Activated CD4-positive, alpha-beta T cell treated with anti-CD3 and anti-CD28 coated beads for 4 hours (primary cell): ENCODE data around the gene ADARB1.

ENCODE experiments used
- DNase-seq, 2 donors: peaks; one replicate each; pipeline ENCODE4 v3.0.0-alpha.2; 2020

The ADARB1 gene

DNA sequence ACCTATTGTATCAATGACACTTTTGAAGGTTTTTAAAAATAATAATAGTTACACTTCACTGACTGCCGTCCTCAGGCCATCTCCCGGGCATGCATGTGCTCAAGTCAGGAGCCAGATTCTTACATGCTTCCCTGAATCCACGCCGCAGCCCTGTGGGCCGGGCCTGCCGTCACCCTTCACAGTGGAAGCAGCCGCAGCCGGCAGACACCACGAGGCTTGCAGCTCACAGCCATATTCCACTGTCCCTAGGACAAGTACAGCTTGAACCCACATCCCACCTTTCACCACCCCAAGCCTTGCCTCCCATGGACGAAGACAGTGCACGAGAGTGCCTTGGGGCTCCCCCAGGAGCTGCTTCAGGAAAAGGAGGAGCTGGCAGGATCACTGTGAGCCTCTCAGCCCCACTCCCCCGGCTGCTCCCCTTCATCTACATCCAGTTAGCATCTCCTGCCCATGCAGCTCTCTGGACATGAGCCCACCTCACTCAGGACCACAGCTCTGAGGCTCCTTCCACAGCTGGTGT lies 136.1 kb downstream of the ADARB1 start:
- no peak for DNase-seq

DNA sequence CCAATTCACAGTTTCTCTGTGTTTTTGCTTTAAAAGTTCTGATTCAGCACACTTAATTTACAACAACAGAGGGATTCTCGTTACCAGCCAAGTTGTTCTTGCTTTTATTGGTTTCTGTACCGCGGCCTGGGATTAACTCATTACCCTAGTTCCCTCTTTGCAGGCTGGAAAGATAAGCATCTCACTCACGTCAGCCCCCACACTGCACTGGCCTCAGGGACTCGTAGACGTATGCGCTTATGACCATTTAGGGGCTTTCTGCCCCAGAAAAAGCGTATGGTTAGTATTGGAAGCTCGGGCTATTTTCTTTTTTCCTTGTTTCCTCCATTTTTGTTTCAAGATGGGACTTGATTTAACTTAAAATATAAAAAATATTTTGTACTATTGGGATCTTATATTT lies 137.3 kb downstream of the ADARB1 start:
- DNase-seq: no peak

DNA sequence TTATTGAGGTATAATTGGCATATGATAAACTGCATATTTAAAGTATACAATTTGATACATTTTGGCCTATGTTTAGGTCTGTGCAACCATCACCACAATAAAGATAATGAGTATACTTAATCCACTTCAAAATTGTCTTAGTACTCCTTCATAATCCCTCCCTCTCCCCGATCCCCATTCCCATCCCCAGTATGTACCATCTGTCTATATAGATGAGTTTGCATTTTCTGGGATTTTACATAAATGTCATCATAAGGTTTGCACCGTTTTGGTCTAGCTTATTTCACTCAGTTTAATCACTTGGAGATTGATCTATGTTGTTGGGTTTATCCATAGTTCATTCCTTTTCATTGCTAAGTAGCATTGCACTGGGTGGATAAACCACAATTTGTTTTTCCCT lies 139.0 kb downstream of the ADARB1 start:
- DNase-seq: no peak

DNA sequence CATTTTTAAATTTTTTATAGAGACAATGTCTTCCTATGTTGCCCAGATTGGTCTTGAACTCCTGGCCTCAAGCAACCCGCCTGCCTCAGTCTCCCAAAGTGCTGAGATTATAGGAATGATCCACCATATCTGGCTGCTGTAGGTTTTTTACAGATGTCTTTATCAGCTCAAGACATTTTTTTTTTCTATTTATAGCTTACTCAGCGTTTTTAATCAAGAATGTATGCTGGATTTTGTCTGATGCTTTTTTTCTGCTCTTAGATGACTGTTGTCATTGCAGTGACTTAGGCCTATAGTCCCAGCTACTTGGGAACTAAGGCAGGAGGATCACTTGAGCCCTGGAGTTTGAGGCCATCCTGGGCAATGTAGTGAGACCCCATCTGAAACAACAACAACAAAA lies 140.8 kb downstream of the ADARB1 start:
- DNase-seq: no peak

DNA sequence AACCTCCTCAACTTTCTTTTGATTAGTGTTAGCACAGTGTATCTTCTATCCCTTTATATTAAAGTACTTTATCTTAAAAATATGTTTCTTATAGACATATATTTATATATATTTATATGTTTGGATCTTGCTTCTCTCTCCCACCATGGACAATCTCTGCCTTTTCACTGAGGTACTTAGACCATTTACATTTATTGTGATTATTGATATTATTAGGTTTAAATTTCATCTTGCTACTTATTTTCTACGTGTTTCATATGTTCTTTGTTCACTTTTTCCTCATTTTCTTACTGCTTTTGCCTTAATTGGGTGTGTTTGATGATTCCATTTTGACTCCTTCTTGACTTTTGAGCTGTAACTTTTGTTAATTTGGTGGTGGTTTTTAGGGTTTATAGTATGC lies 142.6 kb downstream of the ADARB1 start:
- DNase-seq: no peak

DNA sequence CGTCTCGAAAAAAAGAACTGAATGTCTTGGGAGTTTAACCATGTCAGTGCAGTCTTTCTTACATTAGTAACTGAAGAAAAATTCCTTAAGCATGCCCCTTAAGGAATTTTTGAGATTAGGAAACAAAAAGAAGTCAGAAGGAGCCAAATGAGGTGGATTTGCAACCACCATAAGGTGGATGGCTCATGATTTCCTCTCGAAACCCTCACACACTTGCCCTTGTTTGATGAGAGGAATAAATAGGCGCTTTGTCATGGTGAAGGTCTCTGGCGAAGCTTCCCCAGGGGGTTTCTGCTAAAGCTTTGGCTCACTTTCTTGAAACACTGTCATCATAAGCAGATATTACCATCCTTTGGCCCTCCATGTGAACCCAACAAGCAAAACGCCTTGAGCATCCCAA lies 145.1 kb downstream of the ADARB1 start:
- DNase-seq: no peak

DNA sequence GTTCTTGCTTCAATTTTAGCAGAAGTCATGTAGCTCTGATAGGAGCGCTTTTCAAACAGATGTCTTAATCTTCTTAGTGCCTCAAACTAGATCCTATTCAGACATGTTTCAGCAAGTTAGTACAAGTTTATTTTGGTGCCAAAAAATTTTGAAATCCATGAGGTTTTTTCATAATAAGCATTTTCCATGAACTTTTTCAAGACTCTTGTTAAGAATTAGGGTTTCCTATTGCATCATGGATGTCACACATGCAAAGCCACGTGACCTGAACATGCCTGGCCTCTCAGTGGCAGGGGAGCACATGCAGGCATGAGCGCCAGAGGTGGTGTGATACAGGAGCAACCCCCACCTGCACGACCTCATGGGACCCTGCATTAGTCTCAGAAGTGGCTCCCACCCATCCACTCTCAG lies 145.7 kb downstream of the ADARB1 start:
- DNase-seq: no peak

DNA sequence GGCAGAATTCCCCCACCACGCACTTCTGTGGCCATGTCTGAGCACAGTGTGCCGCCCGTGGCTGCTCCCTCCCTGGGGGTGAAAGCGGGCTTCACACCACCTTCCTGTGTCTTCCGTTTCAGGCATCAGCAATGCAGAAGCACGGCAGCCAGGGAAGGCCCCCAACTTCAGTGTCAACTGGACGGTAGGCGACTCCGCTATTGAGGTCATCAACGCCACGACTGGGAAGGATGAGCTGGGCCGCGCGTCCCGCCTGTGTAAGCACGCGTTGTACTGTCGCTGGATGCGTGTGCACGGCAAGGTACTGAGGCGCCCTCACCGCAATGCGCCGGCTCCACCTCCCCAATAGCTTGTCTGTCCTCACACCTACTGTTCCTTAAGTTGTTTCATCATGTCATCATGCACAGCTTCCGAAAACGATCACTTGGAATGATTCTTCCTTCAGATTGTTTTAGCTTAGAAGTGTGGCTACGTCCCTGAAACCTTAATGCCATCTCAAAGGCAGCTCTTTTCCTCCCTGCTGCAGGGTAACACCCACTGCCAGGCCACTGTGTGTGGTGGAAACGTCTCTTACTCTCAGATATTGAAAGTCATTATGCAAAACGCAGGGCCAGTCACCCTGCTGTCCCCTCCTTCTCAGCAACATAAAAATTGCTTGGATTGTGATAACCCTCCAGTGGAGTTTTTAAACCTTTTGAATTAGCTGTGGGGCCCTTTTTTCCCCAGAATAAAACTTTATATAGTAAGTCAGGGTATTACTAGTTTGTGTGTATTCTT lies 146.5 kb downstream of the ADARB1 start:
- DNase-seq: no peak

DNA sequence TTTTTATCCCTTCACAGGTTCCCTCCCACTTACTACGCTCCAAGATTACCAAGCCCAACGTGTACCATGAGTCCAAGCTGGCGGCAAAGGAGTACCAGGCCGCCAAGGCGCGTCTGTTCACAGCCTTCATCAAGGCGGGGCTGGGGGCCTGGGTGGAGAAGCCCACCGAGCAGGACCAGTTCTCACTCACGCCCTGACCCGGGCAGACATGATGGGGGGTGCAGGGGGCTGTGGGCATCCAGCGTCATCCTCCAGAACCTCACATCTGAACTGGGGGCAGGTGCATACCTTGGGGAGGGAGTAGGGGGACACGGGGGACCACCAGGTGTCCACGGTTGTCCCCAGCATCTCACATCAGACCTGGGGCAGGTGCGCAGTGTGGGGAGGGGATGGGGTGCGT lies 147.6 kb downstream of the ADARB1 start:
- no peak for DNase-seq

DNA sequence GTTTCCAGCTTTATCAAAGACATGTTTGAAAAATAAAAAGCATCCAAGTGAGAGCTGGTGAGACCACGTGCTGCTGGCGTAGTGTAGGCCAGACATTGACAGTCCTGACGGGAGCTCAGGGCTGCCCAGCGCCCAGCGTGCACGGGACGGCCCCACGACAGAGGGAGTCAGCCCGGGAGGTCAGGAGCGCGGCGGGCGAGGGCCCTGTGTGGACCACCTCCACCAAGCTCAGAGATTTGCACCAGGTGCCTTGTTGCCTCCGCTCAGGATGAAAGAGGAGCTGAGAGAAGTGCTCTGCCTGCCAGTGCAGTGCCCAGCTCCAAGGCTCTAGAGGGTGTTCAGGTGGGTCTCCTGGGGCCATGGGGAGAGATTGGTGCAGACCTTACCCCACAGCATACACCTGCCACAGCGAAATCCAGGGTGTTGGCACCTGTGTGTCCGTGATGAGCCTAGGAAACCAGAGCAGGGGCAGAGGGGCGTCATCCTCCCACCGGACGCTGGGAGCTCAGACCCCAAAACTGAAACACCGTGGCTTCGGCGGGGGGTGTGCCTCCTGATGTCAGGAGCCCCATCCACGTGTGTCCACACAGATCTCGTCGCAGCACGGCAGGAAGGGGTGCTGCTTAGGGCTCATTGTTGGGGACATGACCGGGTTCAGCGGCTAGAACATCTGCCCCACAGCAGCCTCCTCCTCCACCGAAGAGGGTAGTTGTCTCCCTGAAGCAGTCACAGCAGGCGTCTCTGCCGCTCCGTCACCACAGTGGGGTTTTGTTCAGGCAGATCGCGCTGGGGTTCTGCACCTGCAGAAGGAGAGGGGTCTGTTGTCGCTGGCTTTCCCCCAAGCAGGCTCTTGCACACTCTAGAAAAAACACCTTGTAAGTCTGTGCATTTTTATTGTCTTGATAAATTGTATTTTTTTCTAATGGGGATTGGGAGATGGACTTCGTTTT lies 149.1 kb downstream of the ADARB1 start:
- no peak for DNase-seq

DNA sequence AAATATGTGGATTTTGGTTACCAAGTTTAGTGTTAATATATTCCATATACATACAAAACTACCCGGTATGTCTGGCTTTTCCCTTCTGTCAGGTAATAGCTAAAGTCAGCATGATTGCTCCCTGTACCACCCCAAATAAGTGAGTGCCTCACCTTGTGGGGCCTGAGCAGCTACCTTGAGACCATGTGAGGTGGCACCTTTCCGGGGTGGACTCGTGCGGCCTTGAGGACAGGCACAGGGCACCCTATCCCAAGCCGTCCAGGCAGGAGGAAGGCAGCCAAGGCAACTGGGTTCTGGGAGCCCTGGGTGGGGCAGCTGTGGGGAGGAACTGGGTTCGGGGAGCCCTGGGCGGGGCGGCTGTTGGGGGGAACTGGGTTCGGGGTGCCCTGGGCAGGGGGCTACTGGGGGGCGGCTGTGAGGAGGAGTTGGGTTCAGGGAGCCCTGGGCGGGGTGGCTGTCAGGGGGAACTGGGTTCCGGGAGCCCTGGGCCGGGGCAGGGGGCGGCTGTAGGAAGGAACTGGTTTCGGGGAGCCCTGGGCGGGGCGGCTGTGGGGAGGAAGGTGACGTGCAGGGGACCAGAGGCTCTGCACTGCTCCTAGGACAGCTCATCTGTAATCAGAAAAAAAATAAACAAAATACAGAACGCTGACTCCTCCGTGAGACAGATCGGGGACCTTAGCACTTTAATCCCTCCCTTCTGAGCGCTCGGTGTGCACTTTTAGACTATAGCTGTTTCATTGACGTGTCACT lies 150.0 kb downstream of the ADARB1 start:
- peak; percentile 25 to 53 for DNase-seq

DNA sequence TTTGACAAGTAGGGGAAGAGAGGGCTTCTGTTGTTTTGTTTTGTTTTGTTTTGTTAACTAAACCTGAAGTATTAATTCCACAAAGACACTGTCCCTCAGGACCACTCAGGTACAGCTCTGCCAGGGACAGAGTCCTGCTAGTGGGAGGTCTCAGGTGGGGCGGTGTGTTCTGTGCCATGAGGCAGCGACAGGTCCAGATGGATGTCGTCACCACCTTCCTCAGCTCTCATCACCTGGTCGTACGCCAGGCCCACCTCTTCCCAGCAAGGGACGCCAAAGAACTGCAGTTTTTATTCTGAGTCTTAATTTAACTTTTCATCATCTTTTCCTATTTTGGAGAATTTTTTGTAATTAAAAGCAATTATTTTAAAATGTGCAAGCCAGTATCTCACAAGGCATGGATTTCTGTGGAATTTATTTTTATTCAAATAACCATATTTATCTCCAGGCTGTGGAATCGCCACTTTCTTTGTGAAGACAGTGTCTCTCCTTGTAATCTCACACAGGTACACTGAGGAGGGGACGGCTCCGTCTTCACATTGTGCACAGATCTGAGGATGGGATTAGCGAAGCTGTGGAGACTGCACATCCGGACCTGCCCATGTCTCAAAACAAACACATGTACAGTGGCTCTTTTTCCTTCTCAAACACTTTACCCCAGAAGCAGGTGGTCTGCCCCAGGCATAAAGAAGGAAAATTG lies 150.8 kb downstream of the ADARB1 start:
- DNase-seq: no peak

DNA sequence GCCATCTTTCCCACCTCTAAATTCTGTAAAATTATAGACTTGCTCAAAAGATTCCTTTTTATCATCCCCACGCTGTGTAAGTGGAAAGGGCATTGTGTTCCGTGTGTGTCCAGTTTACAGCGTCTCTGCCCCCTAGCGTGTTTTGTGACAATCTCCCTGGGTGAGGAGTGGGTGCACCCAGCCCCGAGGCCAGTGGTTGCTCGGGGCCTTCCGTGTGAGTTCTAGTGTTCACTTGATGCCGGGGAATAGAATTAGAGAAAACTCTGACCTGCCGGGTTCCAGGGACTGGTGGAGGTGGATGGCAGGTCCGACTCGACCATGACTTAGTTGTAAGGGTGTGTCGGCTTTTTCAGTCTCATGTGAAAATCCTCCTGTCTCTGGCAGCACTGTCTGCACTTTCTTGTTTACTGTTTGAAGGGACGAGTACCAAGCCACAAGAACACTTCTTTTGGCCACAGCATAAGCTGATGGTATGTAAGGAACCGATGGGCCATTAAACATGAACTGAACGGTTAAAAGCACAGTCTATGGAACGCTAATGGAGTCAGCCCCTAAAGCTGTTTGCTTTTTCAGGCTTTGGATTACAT lies 151.5 kb downstream of the ADARB1 start:
- no peak for DNase-seq

DNA sequence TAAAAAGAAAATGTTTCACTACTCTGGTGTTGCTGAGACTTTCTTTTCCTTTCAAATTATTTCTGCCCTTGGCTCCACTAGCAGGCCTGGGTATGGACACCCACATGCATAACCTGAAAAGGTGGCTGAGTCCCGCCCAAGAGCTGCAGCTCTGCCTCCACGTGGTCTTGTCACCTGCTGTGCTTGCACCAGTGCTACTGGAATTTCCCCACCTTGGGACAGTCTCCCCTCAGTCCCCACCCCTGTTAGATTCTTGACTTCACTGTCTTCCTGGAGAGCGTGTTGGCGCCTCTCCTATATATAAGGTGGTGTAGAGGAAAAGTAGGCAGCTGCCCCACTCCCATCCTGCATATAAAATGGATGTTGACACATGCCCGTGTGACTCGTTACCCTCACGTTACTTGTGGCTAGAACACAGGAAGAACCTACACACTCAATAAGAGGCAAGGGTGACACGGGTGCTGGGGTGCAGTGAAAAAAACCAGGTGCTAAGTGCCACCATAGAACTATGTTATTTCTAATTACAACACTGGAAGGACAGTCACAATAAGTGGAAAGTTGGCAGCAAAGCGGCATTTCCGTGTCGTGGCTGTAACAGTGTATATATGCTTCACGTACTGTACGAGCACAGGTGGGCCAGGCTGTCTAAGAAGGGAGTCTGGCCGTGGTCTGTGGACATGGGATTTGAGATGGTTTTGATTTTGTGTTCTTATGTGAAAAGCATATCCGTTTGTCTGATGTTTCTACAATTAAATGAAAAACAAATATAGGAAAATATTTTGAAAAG lies 152.4 kb downstream of the ADARB1 start:
- DNase-seq: peak in 1 of 2 donors; percentile 16

DNA sequence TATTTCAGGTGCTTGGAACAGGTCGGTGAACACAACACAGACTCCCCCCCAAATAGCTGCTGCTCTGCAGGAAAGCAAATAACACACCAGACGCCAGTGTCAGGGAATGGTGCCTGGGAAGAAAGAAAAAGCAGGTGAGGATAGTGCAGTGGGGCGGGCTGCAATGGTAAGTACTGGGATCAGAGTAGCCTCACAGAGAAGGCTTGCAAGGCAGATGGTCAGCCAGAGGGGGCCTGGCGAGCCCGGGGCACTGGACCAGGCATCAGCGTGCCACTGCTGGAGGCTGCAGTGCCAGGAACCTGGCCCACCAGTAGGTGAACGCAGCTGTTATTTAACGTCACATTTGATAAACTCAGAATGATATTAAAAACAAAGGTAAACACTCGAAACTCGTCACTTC lies 153.4 kb downstream of the ADARB1 start:
- DNase-seq: no peak

DNA sequence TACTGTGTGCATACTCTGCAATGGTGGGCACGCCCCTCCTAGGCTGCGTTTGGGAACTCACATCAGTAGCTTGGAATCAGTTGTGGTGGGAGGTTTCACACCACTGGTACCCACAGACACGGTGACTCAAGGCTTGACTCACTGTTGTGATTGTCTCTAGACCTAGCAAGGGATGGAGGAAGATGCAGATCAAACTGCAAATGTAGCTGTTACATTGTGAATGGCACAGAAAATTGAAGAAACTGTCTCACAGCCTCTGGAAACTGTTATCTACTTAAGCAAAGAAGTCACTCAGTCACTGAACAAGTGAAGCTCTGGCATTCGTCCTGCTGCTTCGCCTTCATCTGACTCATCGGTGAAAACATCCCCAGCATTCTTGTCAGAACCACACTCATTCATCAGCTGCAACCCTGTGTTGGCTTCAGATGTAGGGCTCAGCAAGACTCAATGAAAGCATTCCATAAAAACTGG lies 153.8 kb downstream of the ADARB1 start:
- DNase-seq: peak; percentile 48 to 57

DNA sequence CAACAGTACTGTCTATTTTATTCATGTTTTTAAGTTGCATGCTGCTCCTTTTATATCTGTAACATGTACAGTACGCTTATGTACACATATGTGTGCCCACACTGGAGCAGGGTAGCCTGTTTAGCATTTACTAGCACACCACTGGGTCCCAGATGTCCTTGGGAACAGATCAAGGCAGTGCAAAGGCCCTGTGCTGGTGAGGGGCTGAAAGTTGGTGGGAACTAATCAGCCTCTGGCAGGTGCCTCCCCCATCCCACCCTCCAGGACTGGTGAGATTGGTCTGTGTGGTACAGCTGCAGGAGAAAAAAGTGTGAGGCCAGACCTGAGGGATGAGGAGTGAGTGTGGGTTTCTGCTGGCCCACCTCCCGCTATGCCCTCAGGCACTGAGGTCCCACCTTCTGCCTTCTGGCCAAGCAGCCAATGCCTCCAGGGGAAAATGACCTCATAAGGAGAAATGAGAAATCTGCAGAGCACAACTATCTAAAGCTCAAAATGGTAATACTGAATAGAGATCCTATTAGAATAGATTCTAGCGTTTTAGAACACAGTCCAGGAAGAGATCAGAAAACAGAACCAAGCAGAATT lies 154.4 kb downstream of the ADARB1 start:
- DNase-seq: no peak

DNA sequence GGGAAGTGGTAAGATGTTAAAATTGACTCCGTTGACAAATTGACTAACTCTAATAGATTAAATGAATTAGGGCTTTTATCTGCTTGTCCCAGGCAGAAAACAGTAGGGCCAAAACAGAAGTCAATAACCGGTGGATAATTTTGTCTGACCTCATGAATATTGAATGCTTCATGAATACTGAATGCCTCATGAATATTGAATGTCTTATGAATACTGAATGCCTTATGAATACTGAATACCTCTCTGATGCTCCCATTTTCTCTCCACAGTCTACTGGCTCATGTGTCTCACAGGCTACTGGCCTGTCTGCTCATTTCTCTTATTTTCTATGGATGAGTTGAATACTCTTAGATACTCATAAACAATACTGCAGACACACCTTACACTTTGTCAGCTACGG lies 157.3 kb downstream of the ADARB1 start:
- no peak for DNase-seq

DNA sequence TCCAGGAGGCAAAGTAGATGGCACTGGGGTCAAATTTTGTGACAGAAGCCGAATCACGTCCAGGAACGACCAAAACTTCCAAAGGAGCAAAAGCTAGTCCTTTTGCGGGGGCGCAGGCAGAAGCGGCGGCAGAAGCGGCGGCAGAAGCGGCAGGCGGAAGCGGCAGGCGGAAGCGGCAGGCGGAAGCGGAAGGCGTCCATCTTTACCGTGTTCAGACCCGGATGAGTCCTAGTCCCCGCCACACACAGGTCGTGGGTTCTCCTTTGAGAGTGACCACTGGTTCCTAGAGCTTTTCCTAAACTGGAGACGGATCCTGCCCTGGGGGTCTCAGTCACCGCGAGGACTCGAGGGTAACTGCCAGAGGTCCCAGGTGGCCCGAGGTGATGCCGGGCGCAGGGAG lies 159.7 kb downstream of the ADARB1 start:
- DNase-seq: no peak

DNA sequence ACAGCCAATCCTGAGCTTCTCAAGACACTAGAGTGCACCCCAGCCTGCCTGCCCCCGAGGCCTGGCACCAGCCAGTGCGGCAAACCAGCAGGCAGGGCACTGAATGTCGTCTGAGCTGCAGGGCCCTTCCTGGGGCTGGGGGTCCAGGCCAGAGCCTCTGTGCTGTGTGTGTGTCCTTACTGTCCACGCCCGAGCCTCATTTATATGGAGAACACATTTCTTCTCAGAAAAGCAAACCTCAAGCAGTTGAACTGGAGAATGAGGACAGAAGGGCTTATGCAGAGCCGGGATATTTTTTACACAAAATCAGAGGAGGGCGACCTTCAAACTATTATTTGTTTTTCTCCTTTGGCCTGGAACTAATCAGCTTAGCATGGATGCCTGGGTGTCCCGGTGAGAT lies 160.6 kb downstream of the ADARB1 start:
- DNase-seq: no peak

DNA sequence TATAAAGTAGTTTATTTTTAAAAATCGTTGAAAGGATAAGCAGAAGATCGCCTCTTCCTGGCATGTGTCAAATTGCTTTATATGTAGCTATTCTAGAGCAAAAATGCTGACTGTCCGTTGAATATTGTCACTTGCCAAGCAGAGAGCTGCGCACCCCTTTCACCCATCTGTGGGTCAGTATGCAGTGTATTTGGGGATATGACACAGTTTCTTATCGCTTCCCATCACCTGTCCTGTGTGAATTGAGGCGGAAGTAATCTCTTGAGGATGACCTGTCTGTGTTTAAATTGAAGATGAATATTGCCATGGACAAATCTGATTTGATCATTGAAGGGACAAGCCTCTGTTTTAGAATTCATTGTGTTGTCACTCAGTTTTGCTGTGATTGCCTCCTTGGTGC lies 161.1 kb downstream of the ADARB1 start:
- DNase-seq: no peak
